Lower lobe of right lung (tissue), 2 donors: ENCODE measurements around the gene MYPN. TPM values are rescaled to one million over a fixed set of nuclear protein-coding genes. Genes with fewer than 3 reads are reported as not detected.

ENCODE experiments used
- ATAC-seq, 2 donors: fragments of 200-7000 bp; cut with Tn5 transposase; one replicate each; pipeline ENCODE4 v1.9.1; 2020 to 2022; ENCODE audit warnings: mild to moderate bottlenecking in 2 of 2, moderate library complexity in 2 of 2
- DNase-seq: peaks from one replicate; pipeline ENCODE4 v3.0.0-alpha.2; 2020
- H3K27ac ChIP-seq: fragments of 200-600 bp; one replicate; pipeline ENCODE4 v1.8.0; 2022
- H3K27me3 ChIP-seq: fragments of 200-600 bp; one replicate; pipeline ENCODE4 v1.8.0; 2022; ENCODE audit warnings: low read depth
- H3K36me3 ChIP-seq: fragments of 200-600 bp; one replicate; pipeline ENCODE4 v1.8.0; 2022; ENCODE audit warnings: mild to moderate bottlenecking
- H3K4me1 ChIP-seq: fragments of 200-600 bp; one replicate; pipeline ENCODE4 v1.8.0; 2022
- H3K4me3 ChIP-seq: fragments of 200-600 bp; one replicate; pipeline ENCODE4 v1.8.0; 2022; ENCODE audit warnings: mild to moderate bottlenecking
- H3K9me3 ChIP-seq: fragments of 200-600 bp; one replicate; pipeline ENCODE4 v1.8.0; 2022
- intact Hi-C: fragments of 100-400 bp; cut with DNase I; formaldehyde crosslinking; loops from one replicate; pipeline ENCODE4 v1.11.0; 2022
- total RNA-seq: library from RNA; stranded (reverse); fragmentation: NEBNext Ultra II Directional; extraction: Animal tissue kit (Norgen Biotek cat#: 25700); gene quantifications from one replicate; pipeline ENCODE4 v1.2.1, GENCODE V29; 2021
- TF ChIP-seq, protein P1 (sequence below): fragments of 200-600 bp; IDR thresholded peaks from one replicate; pipeline ENCODE4 v1.8.0; 2022; ENCODE audit warnings: antibody characterized with exemption, mild to moderate bottlenecking
- donor health status: DM: no; HTN: yes; CAD: no; lungs with severe emphysema.

MYPN gene
- total RNA-seq, 1 donor from 2014 or later = not detected

DNA sequence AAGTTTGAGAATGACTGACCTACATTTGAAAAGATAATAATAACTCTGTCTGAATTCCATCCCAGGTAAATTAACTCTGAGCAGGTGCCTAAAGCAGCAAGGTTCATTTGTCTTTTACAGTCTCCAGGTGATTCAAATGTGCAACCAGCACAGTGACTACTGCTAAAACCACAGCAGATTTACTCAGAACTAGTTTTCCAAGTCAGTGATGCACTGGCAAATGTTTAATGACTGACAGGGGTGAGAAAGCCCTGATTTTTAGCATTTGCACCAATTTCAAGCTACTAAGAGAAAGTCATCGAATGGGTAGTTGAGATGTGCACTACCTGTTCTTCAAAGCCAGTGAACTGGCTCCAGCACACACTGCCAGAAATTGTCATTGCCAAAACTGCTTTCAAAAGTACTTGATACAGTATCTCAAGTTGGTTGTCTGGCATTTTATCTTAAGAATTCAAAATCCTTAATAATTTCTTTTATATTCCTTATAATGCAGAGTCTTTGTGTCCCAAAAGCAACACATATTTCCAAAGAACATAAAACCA, 62.3 kb downstream of the MYPN start:
- Histone ChIP-seq H3K27me3 (no peaks in the 10 kb centered on the region), H3K27ac (no peak overlapping the region), H3K9me3 (no peaks in the 10 kb centered on the region), H3K36me3 (no peaks in the 10 kb centered on the region), H3K4me1 (no peaks in the 10 kb centered on the region), H3K4me3 (no peak overlapping the region)
- DNase-seq (no peak), ATAC-seq (no peak)
- TF ChIP-seq, protein P1, sequence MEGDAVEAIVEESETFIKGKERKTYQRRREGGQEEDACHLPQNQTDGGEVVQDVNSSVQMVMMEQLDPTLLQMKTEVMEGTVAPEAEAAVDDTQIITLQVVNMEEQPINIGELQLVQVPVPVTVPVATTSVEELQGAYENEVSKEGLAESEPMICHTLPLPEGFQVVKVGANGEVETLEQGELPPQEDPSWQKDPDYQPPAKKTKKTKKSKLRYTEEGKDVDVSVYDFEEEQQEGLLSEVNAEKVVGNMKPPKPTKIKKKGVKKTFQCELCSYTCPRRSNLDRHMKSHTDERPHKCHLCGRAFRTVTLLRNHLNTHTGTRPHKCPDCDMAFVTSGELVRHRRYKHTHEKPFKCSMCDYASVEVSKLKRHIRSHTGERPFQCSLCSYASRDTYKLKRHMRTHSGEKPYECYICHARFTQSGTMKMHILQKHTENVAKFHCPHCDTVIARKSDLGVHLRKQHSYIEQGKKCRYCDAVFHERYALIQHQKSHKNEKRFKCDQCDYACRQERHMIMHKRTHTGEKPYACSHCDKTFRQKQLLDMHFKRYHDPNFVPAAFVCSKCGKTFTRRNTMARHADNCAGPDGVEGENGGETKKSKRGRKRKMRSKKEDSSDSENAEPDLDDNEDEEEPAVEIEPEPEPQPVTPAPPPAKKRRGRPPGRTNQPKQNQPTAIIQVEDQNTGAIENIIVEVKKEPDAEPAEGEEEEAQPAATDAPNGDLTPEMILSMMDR = no peak
- intact Hi-C loops = no loop called here

DNA sequence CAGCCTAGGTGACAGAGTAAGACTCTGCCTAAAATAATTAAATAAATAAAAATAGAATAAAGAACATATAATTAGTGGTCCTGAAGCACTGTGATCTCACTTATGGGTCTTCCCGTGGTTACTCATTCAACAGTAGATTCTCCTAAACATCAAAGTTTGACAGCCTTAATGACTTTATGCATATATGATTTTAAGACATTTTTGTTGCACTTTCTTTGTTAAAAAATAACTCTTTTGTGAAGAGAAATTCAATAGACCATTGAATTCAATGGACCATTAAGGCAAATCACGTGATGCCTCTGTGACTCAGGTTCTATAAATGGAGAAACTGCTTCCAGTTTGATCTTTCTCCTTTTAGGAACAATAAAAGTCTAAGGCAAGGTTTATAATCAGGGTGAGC, 63.0 kb downstream of the MYPN start:
- H3K9me3 ChIP-seq = no peaks in the 10 kb centered on the region
- TF ChIP-seq, protein P1 = no peak
- intact Hi-C loops = no loop called here
- no peaks in the 10 kb centered on the region for H3K27me3 ChIP-seq
- no peak overlapping the region for H3K27ac ChIP-seq
- H3K36me3 ChIP-seq = no peaks in the 10 kb centered on the region
- no peaks in the 10 kb centered on the region for H3K4me1 ChIP-seq
- H3K4me3 ChIP-seq = no peak overlapping the region
- DNase-seq (no peak), ATAC-seq (no peak)

DNA sequence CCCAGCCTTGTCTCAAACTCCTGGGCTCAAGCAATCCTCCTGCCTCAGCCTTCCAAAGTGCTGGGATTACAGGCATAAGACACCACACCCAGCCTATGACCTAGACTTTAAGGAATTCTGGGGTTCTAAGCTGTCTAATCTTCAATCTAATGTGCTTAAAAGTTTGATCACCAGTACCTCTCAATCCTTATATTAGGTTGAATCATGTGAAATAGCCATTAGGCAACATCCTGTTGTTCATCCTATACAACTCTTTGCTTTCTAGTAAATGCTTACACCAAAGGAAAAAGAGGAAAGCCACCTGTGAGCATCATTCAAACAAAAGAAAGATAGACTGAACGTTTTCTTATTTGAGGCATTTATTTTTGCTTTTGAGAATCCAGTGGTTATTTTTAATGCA, 66.7 kb downstream of the MYPN start:
- TF ChIP-seq, protein P1 = no peak
- H3K9me3 ChIP-seq = no peaks in the 10 kb centered on the region
- ATAC-seq = no peak
- no peaks in the 10 kb centered on the region for H3K36me3 ChIP-seq
- no peak overlapping the region for H3K27ac ChIP-seq
- H3K27me3 ChIP-seq = no peaks in the 10 kb centered on the region
- H3K4me1 ChIP-seq = no peaks in the 10 kb centered on the region
- no peak for DNase-seq
- H3K4me3 ChIP-seq = no peak overlapping the region
- intact Hi-C loops = no loop called here

DNA sequence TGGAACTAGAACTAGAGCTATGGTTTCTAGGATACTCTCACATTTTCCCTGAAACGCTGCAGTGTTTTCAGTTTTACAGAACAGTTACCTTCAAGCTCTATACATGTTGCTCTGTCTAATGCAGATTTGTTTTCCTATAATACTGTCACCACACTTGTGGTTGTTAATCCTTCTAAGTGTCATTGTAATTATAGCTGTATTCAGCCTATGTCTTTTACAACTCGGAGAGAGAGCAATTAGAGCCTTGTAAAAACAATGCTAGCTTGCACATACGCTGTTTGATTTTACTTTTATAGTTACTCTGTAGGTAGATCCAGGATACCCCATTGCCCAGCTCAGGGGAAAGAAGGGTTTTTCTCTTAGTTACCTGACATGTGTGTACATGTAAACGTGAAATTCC, 67.5 kb downstream of the MYPN start:
- DNase-seq (no peak), ATAC-seq (no peak)

DNA sequence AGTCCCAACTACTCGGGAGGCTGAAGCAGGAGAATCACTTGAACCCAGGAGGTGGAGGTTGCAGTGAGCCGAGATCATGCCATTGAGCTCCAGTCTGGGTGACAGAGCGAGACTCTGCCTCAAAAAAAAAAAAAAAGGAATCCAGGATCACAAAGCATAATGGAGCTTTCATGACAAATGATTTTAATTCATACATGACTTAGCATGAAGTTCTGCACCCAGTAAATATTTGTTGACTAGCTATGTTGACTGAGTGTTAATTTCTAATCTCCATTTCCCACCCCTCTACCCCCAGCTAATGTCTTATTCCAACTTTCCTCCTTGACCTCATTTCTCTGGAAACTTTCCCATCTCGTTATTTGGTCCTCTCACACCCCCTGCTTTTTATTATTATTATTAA, 69.3 kb downstream of the MYPN start:
- Histone ChIP-seq H3K4me1 (no peaks in the 10 kb centered on the region), H3K9me3 (no peaks in the 10 kb centered on the region), H3K4me3 (no peak overlapping the region), H3K27me3 (no peaks in the 10 kb centered on the region), H3K27ac (no peak overlapping the region), H3K36me3 (no peaks in the 10 kb centered on the region)
- TF ChIP-seq, protein P1 = no peak
- DNase-seq (no peak), ATAC-seq (no peak)
- intact Hi-C loops = no loop called here

More for the DNA sequence above, 67.5 kb downstream of the MYPN start:
- Histone ChIP-seq H3K27ac (no peak overlapping the region), H3K4me3 (no peak overlapping the region), H3K4me1 (no peaks in the 10 kb centered on the region), H3K36me3 (no peaks in the 10 kb centered on the region), H3K9me3 (no peaks in the 10 kb centered on the region), H3K27me3 (no peaks in the 10 kb centered on the region)
- intact Hi-C loops = no loop called here
- TF ChIP-seq, protein P1 = no peak

DNA sequence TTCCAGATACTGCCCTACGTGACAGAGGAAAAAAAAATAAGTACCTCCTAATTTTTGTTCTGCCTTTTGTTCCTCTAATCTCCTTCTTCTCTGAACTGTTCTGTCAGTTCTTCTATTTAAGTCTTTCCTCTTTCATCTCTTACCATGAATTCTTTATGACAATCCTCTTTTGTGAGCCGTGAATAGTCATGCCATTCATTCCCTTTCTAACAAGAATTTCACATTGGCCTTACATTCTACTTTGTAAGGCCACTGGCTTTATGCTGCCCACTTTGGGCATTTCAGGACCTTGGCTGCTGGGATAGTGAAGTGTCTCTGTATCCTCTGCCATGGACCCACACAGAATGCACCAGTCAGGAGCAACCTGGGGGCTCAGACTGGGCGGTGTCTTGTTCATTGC, 69.7 kb downstream of the MYPN start:
- Histone ChIP-seq H3K27me3 (no peaks in the 10 kb centered on the region), H3K4me3 (no peak overlapping the region), H3K36me3 (no peaks in the 10 kb centered on the region), H3K4me1 (no peaks in the 10 kb centered on the region), H3K27ac (no peak overlapping the region), H3K9me3 (no peaks in the 10 kb centered on the region)
- DNase-seq = no peak
- intact Hi-C loops = no loop called here
- TF ChIP-seq, protein P1 = no peak
- ATAC-seq = no peak
